HG03045 (cell line): ENCODE data around the gene ABCC2.
"Not testable (repeated sequence)": the region's sequence is repeated elsewhere in the genome, so short reads cannot be mapped to it uniquely, and the experiment has no call there.

ENCODE experiments used
- ATAC-seq: cut with Tn5 transposase; IDR thresholded peaks from one replicate; pipeline ENCODE4 v1.9.1; 2021; ENCODE audit warnings: mild to moderate bottlenecking, moderate library complexity; ENCODE audit not compliant: unreplicated experiment

ABCC2 gene

GRCh38 chr10:99888622-99889021 is 106.2 kb downstream of the ABCC2 start:
- no peak for ATAC-seq

DNA sequence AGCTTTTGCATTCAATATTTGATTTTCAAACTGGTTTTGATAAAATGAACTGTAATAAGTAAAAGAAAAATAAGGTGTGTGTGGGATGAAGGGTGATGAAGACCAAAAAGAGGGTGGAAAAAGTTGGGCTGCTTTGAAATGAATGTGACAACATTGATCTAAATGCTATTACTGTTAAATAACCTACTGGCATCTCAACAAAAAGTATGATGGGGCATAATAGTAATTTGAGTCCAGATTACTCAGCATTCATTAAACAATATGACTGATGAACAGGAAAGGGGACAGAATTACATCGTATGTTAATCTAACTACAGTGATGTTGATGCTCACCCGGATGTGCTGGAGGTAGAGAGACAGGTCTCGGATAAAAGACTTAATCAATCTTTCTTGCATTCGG is 112.2 kb downstream of the ABCC2 start:
- ATAC-seq, result no peak

DNA sequence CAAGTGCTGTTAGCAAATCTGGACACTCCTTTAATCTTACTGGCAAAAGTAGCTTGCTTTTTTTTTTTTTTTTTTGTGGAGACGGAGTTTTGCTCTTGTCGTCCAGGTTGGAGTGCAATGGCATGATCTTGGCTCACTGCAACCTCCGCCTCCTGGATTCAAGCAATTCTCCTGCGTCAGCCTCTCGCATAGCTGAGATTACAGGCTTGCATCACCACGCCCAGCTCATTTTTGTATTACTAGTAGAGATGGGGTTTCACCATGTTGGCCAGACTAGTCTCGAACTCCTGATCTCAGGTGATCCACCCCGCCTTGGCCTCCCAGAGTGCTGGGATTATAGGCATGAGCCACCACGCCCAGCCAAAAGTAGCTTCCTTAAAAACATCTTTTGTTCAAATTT is 112.6 kb downstream of the ABCC2 start:
- not testable (repeated sequence) for ATAC-seq

GRCh38 chr10:99895867-99896266 is 113.4 kb downstream of the ABCC2 start:
- ATAC-seq, result no peak
